Measurements from ENCODE around the gene CCDC33. TPM values are rescaled to one million over a fixed set of nuclear protein-coding genes. Genes with fewer than 3 reads are reported as not detected.

CCDC33 gene
- total RNA-seq, 1 experiment from 2014 or later, result 0.15 TPM

GRCh38 chr15:74225928-74226327 is 10.2 kb upstream of the CCDC33 start:
- Histone ChIP-seq H4K20me1 (ENCODE audit: insufficient read depth) (no peaks in the 10 kb centered on the region), H3K4me2 (ENCODE audit: low read length) (no peak overlapping the region), H3K4me1 (ENCODE audit: control insufficient read depth in 1 of 2, insufficient read depth in 2 of 2, low read length in 2 of 2) (peaks cover 0 to 6% of the 10 kb centered on the region in 2 experiments; a peak in 1 of 4 replicates), H3K9ac (ENCODE audit: low read length) (no peak overlapping the region), H2AFZ (ENCODE audit: low read depth, low read length, poor library complexity, severe bottlenecking) (no peak overlapping the region), H3K4me3 (replicated peaks in 1 of 2; ENCODE audit: low read depth in 1 of 2, low read length in 2 of 2) (no peak overlapping the region), H3K27me3 (ENCODE audit: insufficient read depth, low read length) (no peaks in the 10 kb centered on the region; the same call in 1 of the 2 replicates), H3K27ac (ENCODE audit: low read depth, low read length) (no peak overlapping the region), H3K9me3 (ENCODE audit: control insufficient read depth in 1 of 2, insufficient read depth in 1 of 2, low read depth in 1 of 2, low read length in 2 of 2) (no peaks in the 10 kb centered on the region), H3K36me3 (ENCODE audit: control insufficient read depth in 1 of 2, insufficient read depth in 2 of 2, low read length in 2 of 2) (no peaks in the 10 kb centered on the region), H3K9me2 (ENCODE audit: insufficient read depth) (no peaks in the 10 kb centered on the region), H3K79me2 (ENCODE audit: insufficient read depth, low read length) (no peaks in the 10 kb centered on the region)
- intact Hi-C loops (cut with micrococcal nuclease), result no loop called here
- no peak for TF ChIP-seq ELF1 (IDR thresholded peaks at IDR 0.05; ENCODE audit: borderline replicate concordance, low read depth)
- TF ChIP-seq EGR1 (IDR thresholded peaks at IDR 0.05; ENCODE audit: low read depth), result no peak
- no peak for TF ChIP-seq SP1 (IDR thresholded peaks at IDR 0.05; ENCODE audit: low read depth)
- TF ChIP-seq ZNF274 (IDR thresholded peaks at IDR 0.05; ENCODE audit: low read depth, low read length), result no peak
- TF ChIP-seq SIN3A (IDR thresholded peaks at IDR 0.05; ENCODE audit: low read depth), result no peak
- TF ChIP-seq EZH2phosphoT487 (IDR thresholded peaks at IDR 0.05; ENCODE audit: borderline replicate concordance), result no peak
- TF ChIP-seq POLR2AphosphoS5 (IDR thresholded peaks at IDR 0.05; ENCODE audit: low read depth, low read length), result no peak
- TF ChIP-seq POLR2A (IDR thresholded peaks at IDR 0.05; ENCODE audit: borderline replicate concordance, extremely low read depth, insufficient read depth, insufficient read length), result no peak
- no peak for TF ChIP-seq CTCF (IDR thresholded peaks at IDR 0.05 in 2 of 3, conservative IDR thresholded peaks at IDR 0.05 in 1 of 3; ENCODE audit: borderline replicate concordance in 1 of 3, insufficient read depth in 1 of 3, low read depth in 2 of 3, low read length in 2 of 3)
- no peak for TF ChIP-seq ZFX (IDR thresholded peaks at IDR 0.05)
- TF ChIP-seq SRF (IDR thresholded peaks at IDR 0.05; ENCODE audit: low read depth), result no peak
- no peak for TF ChIP-seq CEBPB (IDR thresholded peaks at IDR 0.05; ENCODE audit: low read depth)
- no peak for TF ChIP-seq RAD21 (IDR thresholded peaks at IDR 0.05; ENCODE audit: low read depth)
- no peak for TF ChIP-seq JUND (IDR thresholded peaks at IDR 0.05)
- TF ChIP-seq YY1 (IDR thresholded peaks at IDR 0.05; ENCODE audit: extremely low read depth, insufficient replicate concordance, low read depth, low read length), result no peak
- no peak for TF ChIP-seq EZH2 (IDR thresholded peaks at IDR 0.05)
- TF ChIP-seq, protein P1, sequence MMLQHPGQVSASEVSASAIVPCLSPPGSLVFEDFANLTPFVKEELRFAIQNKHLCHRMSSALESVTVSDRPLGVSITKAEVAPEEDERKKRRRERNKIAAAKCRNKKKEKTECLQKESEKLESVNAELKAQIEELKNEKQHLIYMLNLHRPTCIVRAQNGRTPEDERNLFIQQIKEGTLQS (IDR thresholded peaks at IDR 0.05), result no peak
- POLR2A ChIA-PET, result no interaction called here
- ATAC-seq, result no peak
- CTCF ChIA-PET, result no interaction called here
- no peak for DNase-seq (ENCODE audit: low read depth, low spot score)
- RAD21 ChIA-PET (ENCODE audit: low non-redundant PET in 1 of 2, low total read pairs in 2 of 2, uncharacterized antibody in 2 of 2, unreplicated experiment in 2 of 2), result no interaction called here
- no TSS peak for BruUV-seq (replicated peaks)

Measured in HCT116 (cell line).